NCI-H146 (cell line): ENCODE results near the gene SMC2.

ENCODE experiments used
- DNase-seq: peaks from one replicate; lab custom pipeline; 2025; lab: John Stamatoyannopoulos, UW

Gene SMC2

DNA sequence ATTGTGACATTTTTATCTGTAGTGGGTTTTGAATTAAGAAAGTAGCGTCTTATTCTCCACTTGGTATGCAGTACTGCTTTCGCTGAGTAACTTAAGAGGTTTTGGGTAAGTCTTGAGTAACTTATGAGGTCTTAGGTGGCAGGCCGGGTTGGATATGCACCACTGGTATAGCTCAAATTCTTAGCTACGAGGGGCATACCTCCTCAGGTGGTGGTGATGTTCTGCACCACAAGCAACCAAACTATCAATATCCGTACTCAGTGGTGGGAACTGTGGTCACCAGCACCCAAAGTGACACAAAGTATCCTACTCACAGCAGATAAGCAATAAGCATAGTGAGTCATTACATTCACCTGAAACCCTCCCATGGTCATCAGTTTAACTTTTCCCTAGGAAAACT lies 13.7 kb downstream of the SMC2 start:
- DNase-seq: no peak

DNA sequence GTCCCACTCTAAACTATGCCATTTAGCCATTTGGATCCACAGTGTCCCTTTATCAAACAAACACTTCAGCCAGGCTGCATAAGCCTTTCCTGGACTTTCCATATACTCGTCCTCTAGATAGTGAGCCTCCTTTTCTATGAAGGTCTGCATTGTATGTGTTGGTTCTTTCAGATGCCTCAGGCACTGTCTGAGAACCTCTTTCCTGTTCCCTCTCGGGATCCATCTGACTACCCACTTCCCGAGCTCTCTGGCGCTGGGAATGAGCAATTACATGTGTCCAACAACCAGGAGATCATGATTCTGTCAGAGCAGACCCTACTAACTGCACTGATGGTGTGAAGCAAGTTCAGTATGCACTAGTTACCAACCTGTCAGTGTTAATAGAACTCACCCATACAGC lies 14.2 kb downstream of the SMC2 start:
- DNase-seq: no peak

DNA sequence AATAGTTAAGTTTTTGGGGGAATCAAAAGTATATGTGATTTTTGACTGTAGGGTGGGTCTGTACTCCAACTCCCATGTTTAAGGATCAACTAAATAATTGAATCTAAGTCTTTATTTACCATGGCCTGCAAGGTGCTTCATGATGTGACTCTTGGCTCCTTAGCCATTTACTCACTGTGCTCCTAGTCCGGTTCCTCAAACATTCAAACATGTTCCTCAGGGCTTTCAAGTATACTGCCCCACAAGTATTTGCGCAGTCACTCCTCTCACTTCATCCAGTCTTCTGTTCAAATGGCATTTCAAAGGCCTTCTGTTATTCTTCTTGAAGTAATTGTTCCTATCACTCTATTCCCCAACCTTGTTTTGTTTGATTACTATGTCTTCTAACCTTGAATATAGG lies 16.4 kb downstream of the SMC2 start:
- no peak for DNase-seq

DNA sequence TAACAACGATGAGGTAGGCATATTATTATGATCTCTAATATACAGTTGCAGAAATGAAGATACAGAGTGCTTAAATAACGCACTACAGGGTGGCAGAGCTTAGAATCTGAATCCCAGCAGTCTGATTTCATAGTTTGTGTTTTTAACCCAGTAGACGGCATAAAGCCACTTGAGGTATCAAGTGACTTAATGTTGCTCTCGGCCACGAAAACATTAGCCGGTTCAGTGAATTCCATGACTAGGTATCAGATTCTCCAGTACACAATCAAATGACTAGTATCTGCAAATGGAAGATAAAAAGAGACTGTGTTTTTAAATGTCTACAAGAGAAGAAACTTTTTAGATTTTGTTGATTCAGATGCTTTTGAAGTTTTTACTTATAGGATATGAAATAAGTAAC lies 24.8 kb downstream of the SMC2 start:
- no peak for DNase-seq

DNA sequence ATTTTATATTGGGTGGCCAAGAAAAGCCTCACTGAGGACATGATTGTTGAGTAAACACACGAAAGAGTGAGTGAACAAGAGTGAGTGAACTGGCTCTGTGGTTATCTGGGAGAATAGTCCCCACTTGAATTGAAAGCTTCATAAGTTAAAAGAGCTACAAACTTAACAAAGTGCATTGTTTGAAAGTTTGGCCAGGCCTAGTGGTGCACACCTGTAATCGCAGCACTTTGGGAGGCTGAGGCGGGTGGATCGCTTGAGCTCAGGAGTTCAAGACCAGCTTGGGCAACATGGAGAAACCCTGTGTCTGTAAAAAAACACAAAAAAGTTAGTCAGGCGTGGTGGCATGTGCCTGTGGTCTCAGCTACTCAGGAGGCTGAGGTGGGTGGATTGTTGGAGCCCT lies 26.9 kb downstream of the SMC2 start:
- no peak for DNase-seq

DNA sequence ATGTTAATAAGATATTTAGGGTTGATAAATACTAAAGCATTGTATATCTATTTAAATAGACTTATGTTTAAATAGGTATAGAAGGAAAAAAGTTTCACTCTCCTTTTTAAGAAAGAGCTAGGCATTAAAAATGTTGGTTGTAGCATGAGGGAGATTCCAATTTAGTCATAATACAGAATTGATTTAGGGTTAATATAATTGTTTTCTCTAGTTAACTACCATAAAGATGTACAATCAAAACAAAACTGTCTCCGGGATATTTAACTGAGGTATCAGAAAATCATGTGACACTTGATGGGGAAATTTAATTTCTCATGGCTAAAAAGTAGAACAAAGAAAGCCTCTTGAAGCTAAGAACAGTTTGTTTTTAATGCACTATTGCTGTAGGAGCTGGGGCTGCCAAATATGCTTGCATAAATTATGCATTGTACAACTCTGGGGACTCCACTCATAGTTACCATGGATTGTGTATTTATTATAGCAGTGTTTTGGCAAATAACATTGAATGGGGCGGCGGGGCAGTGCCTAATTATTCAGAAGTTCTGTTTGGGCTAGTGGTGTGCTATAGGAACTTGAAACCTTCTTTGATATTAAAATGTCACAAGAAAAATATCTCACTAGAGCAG lies 44.2 kb downstream of the SMC2 start:
- DNase-seq: no peak

DNA sequence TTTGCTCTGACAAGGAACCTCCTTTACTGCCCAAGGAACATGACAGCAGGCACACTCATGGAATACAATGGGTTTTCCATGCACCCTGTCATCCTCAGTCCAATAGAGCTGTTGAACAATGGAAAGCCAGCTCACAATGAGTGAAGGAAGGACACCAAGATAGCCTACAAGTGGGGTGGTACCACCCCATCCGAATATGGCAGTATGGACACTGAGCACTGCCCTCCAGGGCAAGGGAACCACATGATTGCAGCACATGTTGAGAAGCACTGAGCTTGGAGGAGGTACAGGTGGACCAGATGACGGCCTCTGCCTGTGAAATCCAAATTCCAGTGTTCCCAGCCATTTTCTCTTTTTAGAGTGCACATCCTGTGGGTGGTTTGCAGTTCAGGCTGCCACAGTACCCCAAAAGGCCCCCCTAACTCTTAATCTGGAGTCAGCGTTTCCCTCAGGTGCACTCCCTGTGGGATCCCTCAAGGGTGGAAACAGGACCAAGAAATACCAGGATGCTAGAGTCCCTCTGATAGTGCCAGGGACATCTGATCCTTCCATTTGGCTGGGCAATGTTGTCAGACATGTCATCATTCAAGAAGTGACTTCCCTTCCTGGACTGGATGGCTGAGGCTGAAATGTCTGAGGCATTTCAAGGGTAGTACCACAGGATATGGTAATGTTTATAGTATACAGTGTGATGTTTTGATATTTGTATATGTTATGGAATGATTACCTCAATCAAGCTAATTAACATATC lies 48.9 kb downstream of the SMC2 start:
- no peak for DNase-seq

DNA sequence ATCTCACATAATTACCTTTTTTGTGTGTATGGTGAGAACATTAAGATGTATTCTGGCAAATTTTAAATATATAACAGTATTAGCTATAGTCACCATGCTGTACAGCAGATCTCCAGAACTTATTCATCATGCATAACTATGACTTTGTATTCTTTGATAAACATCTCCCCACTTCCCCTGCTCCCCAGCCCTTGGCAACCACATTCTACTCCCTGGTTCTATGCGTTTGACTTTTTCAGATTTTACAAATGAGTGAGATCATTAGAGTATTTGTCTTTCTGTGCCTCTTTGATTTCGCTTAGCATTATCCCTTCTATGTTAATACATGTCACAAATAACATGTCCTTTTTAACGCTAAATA lies 49.4 kb downstream of the SMC2 start:
- no peak for DNase-seq

DNA sequence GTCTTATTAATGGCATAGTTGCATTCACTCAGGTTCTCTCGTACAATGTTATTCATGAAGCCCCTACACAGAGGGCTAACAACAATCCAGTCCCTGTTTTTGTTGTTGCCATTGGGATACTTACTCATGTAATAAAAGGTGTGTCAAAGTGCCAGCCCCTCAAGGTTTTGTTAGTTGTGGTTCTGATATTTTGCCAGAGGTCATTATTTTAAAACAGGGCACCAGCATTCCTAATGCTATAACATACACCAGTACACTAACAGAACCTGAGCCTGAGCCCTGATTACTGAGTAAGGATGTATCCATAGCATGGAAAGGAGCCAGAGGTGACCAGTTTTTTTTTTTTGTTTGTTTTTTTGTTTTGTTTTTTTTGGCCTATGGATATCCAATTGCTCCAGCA lies 50.2 kb downstream of the SMC2 start:
- DNase-seq: no peak

DNA sequence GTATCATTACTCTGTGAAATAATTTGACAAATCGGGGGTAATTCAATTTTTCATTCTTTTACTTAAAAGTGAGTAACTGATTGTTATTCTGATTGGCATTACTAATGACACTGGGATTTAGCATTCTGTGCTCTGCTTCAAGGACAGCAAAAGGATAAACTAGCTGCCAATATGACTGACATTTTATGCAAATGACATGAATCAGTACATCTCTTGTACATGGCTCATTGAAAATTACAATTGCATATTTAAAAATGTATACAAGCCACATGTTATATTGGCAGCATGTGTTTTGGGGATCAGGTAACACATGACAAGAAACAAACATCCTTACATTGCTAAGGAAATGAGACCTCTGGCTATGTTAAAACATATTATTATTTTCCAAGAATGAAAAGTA lies 79.0 kb downstream of the SMC2 start:
- no peak for DNase-seq

DNA sequence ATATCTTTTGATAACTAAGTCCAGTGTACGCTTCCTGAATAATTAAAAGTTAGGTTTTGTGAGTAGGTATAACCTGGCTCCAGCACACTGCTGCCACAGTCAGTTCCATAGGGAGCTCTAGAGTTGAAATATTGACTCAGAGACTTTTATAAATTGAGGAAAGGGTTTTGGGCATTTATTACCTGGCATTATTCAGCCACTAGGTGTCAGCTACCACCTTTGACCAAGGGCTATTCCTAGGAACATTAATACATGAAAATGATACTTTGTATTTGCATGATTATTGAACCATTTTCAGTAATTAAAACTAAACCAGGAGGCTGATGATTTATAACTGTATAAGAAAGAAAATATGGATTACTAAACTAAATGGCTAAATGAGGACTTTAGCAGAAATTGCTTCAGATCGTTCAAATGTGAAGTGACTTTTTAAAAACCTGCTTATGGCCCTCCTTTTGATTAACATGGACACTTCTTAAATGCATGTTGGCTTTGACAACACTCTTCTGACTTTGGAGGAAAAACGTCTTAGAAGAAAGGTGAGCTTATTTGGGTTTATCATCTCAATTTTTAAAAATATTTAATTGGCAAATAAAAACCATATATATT lies 83.0 kb downstream of the SMC2 start:
- DNase-seq: peak; percentile 13

DNA sequence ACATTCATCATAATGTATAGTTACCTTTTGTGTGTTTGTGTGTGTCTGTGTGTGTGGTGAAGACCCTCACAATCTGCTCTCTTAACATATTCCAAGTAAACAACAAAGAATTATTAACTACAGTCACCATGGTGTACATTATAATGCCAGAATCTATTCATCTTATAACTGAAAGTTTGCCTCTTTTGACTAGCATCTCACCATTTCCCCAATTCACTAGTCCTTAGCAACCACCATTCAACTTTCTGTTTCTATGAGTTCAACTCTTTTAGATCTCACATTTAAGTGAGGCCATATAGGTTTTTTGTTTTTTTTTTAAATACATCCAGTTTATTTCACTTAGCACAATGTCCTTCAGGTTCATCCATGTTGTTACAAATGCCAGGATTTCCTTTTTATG lies 83.6 kb downstream of the SMC2 start:
- no peak for DNase-seq
